Nephron progenitor cell (in vitro differentiated cells): Measurements from ENCODE around the gene DUSP5.

Source experiments
- DNase-seq: peaks from one replicate; pipeline ENCODE4 v3.0.0; 2021
- H3K27ac Mint-ChIP-seq: 2 replicates; pipeline ENCODE4 v1.8.0; 2021; ENCODE audit warnings: mild to moderate bottlenecking, moderate library complexity, mixed read lengths
- H3K27me3 Mint-ChIP-seq: 2 replicates; pipeline ENCODE4 v1.8.0; 2021; ENCODE audit warnings: mild to moderate bottlenecking, low read depth, mixed read lengths; ENCODE audit not compliant: poor library complexity
- H3K36me3 Mint-ChIP-seq: 2 replicates; pipeline ENCODE4 v1.8.0; 2021; ENCODE audit warnings: low read depth, mixed read lengths
- H3K4me1 Mint-ChIP-seq: 2 replicates; pipeline ENCODE4 v1.8.0; 2021; ENCODE audit warnings: mixed read lengths
- H3K4me3 Mint-ChIP-seq: 2 replicates; pipeline ENCODE4 v1.8.0; 2021; ENCODE audit warnings: mild to moderate bottlenecking, moderate library complexity, mixed read lengths
- H3K9me3 Mint-ChIP-seq: 2 replicates; pipeline ENCODE4 v1.8.0; 2021; ENCODE audit warnings: mild to moderate bottlenecking, moderate library complexity, mixed read lengths
- CTCF ChIP-seq: fragments of 200-600 bp; sonication (generic); IDR thresholded peaks from 2 replicates; pipeline ENCODE4 v1.5.0; 2021; ENCODE audit warnings: antibody characterized with exemption

Gene DUSP5

DNA sequence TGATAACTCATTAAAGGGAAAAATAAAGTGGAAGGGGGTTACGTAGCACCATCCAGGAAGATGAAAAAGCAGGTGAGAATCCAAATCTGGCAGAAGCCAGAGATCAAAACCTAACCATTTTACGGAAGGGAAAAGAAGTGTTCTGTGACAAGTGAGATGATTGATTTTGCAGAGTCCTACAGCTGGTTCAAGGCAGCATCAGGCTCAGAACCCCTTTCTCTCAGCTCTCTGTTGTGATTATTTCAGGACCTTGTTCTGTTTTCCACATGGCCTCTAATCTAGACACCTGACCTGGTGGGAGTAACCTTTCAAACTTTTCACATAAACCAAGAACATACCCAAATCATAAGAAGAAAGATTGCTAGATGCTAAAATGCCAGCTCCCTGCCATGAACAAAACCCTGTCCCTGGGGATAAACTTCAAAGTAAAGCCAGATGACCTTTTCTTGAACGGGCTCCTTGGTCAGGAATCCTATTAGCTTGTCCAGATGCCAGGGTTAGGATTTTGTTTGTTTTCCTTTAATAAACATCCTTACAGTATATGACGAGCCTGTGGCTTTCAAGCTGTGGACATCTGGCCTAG is 5.9 kb downstream of the DUSP5 start:
- TF ChIP-seq CTCF = no peak
- H3K4me3 Mint-ChIP-seq = no peak overlapping the region
- H3K27me3 Mint-ChIP-seq = peaks cover 14% of the 10 kb centered on the region
- DNase-seq = no peak
- H3K36me3 Mint-ChIP-seq = peaks cover 38% of the 10 kb centered on the region
- H3K27ac Mint-ChIP-seq = no peak overlapping the region
- no peaks in the 10 kb centered on the region for H3K9me3 Mint-ChIP-seq
- H3K4me1 Mint-ChIP-seq = peaks cover 80% of the 10 kb centered on the region

DNA sequence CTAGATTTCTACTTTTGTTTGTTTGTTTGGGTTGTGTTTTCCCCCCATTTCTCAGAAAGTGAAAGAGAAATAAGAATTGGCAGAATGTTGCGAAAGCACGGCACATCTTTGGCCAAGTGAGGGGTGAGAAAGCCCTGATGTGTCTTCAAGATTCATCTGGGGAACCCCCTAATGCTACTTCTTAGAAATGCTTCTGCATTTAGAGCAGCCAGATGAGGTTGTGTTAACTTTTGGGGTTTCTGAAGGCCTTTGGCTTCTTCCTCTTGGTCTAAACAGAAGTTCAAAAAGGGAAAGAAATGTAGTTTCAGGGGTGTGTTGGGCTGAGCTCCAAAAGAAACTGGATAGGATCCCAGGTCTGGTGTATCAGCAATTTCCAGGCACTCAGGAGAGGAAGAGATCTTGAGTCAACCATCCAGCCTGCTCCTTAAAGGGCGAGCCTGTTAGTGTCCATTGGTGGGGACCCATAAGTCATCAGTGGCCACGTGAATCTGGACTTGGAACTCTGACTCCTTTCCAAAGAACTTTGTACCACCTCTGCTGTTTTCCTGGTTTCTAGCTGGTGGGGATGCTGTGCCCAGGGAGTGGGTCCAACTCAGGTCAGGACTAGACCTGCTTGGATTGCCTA is 6.5 kb downstream of the DUSP5 start:
- Mint-ChIP-seq H3K9me3 (no peaks in the 10 kb centered on the region), H3K27ac (no peak overlapping the region), H3K36me3 (peaks cover 45% of the 10 kb centered on the region), H3K4me1 (peaks cover 80% of the 10 kb centered on the region), H3K27me3 (peaks cover 11% of the 10 kb centered on the region), H3K4me3 (no peak overlapping the region)
- no peak for DNase-seq
- TF ChIP-seq CTCF = no peak

DNA sequence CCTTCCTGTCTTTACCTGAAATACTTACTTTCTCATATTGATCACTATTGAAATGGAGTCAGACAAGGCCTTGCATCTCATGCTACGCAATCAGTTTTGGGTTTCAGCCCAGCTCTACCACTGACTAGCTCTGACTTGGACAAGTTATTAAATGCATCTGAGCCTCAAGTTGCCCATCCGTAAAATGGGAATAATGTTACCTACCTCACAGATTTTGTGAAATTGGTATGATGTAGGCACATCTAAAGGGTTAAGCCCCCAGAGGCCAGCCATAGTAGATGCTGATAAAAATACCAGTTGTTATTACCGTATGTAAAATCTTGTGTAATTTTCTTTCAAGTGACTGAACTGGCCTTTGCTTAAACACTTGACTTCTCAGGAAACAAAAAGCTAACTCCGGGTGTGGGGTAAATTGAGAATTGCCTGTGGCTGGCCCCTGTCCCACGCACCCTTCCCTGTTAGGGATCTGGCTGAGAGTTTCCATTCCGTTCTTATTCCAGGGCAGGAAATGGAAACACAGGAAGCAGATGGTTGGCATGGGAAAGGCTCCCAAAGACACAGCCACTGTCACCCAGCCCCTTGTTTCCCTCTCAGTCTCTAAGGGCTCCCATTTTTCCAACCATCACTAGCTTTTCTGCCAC is 7.5 kb downstream of the DUSP5 start:
- Mint-ChIP-seq H3K4me1 (peaks cover 71% of the 10 kb centered on the region), H3K27me3 (peaks cover 3% of the 10 kb centered on the region), H3K9me3 (no peaks in the 10 kb centered on the region), H3K36me3 (peaks cover 53% of the 10 kb centered on the region), H3K27ac (no peak overlapping the region), H3K4me3 (no peak overlapping the region)
- DNase-seq = no peak
- no peak for TF ChIP-seq CTCF

- no peak for TF ChIP-seq CTCF
- Mint-ChIP-seq H3K4me3 (no peak overlapping the region), H3K27me3 (peaks cover 3% of the 10 kb centered on the region), H3K27ac (no peak overlapping the region), H3K9me3 (no peaks in the 10 kb centered on the region), H3K4me1 (peaks cover 59% of the 10 kb centered on the region), H3K36me3 (peaks cover 65% of the 10 kb centered on the region)
- DNase-seq = no peak
Measured at GRCh38 chr10:110506448-110506847, 8.7 kb downstream of the DUSP5 start.

GRCh38 chr10:110507346-110507745 is 9.6 kb downstream of the DUSP5 start:
- Mint-ChIP-seq H3K27me3 (peaks cover 3% of the 10 kb centered on the region), H3K4me1 (peaks cover 50% of the 10 kb centered on the region), H3K36me3 (peaks cover 74% of the 10 kb centered on the region), H3K9me3 (no peaks in the 10 kb centered on the region), H3K27ac (no peak overlapping the region), H3K4me3 (no peak overlapping the region)
- TF ChIP-seq CTCF = no peak
- DNase-seq = no peak
